GM21717 (cell line): ENCODE results near the gene CCDC13.
A peak's percentile ranks its signal among the peaks of the same experiment; 100 is the strongest.
"Not testable (repeated sequence)": the region's sequence is repeated elsewhere in the genome, so short reads cannot be mapped to it uniquely, and the experiment has no call there.

ENCODE experiments used
- ATAC-seq: cut with Tn5 transposase; IDR thresholded peaks from one replicate; pipeline ENCODE4 v1.9.1; 2021; ENCODE audit warnings: mild to moderate bottlenecking, moderate library complexity; ENCODE audit not compliant: unreplicated experiment

Gene CCDC13

GRCh38 chr3:42772670-42773408, at the start of gene CCDC13:
Gene CCDC13 (minus strand): TSS chr3:42773253. CDS start chr3:42758345, 14,908 bp downstream.
- peak; percentile 98 for ATAC-seq

GRCh38 chr3:42822828-42823227, 49.8 kb upstream of the CCDC13 start:
- ATAC-seq, result no peak

GRCh38 chr3:42820746-42821051, 47.6 kb upstream of the CCDC13 start:
- ATAC-seq, result no peak

- ATAC-seq, result no peak
Observed at GRCh38 chr3:42819351-42819965, 46.4 kb upstream of the CCDC13 start.

- ATAC-seq, result no peak
Observed at GRCh38 chr3:42815826-42816225, 42.8 kb upstream of the CCDC13 start.

- no peak for ATAC-seq
Observed at GRCh38 chr3:42814914-42815507, 42.0 kb upstream of the CCDC13 start.

GRCh38 chr3:42814246-42814645, 41.2 kb upstream of the CCDC13 start:
- ATAC-seq, result no peak

- not testable (repeated sequence) for ATAC-seq
Observed at GRCh38 chr3:42811118-42811883, 38.2 kb upstream of the CCDC13 start.

GRCh38 chr3:42810706-42811105, 37.7 kb upstream of the CCDC13 start:
- not testable (repeated sequence) for ATAC-seq

- ATAC-seq, result no peak
Observed at GRCh38 chr3:42809202-42809601, 36.1 kb upstream of the CCDC13 start, which contains the start of gene ACKR2. Gene ACKR2 (plus strand): TSS chr3:42809445. CDS start chr3:42864503, 55,058 bp downstream.

GRCh38 chr3:42807929-42808328, 34.9 kb upstream of the CCDC13 start:
- no peak for ATAC-seq

GRCh38 chr3:42805141-42805821, 32.2 kb upstream of the CCDC13 start:
- ATAC-seq, result no peak

GRCh38 chr3:42804831-42805132, 31.7 kb upstream of the CCDC13 start:
- peak; percentile 24 for ATAC-seq

- ATAC-seq, result peak; percentile 99
Observed at GRCh38 chr3:42804106-42804830, 31.2 kb upstream of the CCDC13 start, which contains the start of gene HIGD1A. Gene HIGD1A (minus strand): TSS chr3:42804490. CDS start chr3:42794253, 10,237 bp downstream.

- peak; percentile 16 for ATAC-seq
Observed at GRCh38 chr3:42803414-42804105, 30.5 kb upstream of the CCDC13 start.

- ATAC-seq, result no peak
Observed at GRCh38 chr3:42802876-42803413, 29.9 kb upstream of the CCDC13 start.

- no peak for ATAC-seq
Observed at GRCh38 chr3:42801784-42802183, 28.7 kb upstream of the CCDC13 start.

- ATAC-seq, result no peak
Observed at GRCh38 chr3:42801048-42801620, 28.1 kb upstream of the CCDC13 start.

- ATAC-seq, result no peak
Observed at GRCh38 chr3:42800251-42800650, 27.2 kb upstream of the CCDC13 start.
